ENCODE results near the gene RNF181.
A peak's percentile ranks its signal among the peaks of the same experiment; 100 is the strongest.

Gene RNF181

GRCh38 chr2:85549826-85550225, 45.7 kb upstream of the RNF181 start:
- no peak for TF ChIP-seq CTCF (IDR thresholded peaks at IDR 0.05; ENCODE audit: control insufficient read depth, extremely low read depth, insufficient read depth)
- no peak overlapping the region for H3K4me3 ChIP-seq (ENCODE audit: low read depth, low read length)
- no peak for DNase-seq (ENCODE audit: low read depth)

DNA sequence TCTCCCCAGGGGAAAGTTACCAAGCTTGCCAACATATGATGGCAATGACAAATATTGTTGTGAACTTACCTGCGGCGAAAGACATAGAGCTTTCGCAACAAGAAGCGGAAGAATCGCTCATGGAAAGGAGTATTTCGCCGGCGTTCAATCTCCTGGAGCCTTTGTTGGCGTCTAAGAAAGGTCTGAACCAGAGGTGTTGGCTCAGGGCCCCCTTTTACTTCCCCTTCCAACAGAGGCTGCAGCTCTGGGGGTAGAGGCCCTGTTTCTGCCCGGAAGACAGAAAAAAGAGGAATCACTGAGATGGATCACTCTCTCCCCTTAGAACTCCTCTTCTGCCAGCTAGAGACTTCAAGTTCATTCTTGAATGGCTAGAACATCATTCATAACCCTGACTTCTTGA, 45.1 kb upstream of the RNF181 start:
- no peak for DNase-seq (ENCODE audit: low read depth)
- no peak for TF ChIP-seq CTCF (IDR thresholded peaks at IDR 0.05; ENCODE audit: control insufficient read depth, extremely low read depth, insufficient read depth)
- no peak overlapping the region for H3K4me3 ChIP-seq (ENCODE audit: low read depth, low read length)

DNA sequence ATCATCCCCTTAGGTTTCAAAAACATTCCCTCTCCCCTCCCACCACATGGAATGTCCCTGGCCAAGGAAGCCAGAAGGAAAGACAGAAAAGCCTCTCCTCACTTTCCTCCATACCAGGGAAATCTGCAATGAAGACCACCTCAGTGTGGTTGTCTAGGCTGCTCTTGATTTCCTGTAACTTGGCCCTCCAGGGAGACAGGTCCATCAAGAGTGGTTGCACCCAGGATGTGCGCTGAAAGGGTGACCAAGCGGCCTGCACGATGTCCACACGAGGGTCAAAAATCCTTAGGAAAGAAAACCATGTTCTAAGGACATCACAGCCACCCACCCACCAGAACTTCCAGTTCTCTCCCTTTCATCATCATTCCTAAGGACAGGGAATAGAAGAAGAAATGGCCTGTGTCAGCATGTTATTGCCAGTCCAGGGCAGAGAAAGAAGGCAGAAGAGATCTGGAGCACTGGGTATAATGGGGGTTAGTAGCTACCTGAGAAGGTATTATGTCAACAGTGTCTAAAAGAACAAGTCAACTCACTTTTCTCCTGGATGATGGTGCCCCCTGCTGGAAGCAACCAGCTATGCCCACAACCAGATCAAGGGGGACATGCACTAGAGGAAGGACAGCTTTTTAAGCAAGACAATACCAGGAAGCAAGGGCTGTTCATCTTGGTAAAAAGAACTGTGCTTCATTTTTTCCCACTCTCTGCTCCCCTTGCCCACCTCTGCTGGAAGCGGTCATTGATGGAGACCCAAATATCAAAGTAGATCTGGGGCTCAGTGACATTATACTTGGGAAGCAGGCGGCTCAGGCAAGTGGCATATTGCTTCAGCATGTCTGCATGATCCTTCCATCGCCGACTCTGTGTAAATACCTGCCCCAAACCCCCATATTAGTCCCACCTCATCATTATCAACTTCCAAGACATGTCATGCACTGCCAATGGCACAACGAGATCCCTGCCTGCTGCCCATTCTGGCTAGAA, 43.6 kb upstream of the RNF181 start:
- DNase-seq (ENCODE audit: low read depth), result no peak
- TF ChIP-seq CTCF (IDR thresholded peaks at IDR 0.05; ENCODE audit: control insufficient read depth, extremely low read depth, insufficient read depth), result peak; percentile 90

GRCh38 chr2:85553184-85553583, 42.4 kb upstream of the RNF181 start:
- DNase-seq (ENCODE audit: low read depth), result no peak
- TF ChIP-seq CTCF (IDR thresholded peaks at IDR 0.05; ENCODE audit: control insufficient read depth, extremely low read depth, insufficient read depth), result no peak
- H3K4me3 ChIP-seq (ENCODE audit: low read depth, low read length), result no peak overlapping the region

More for the DNA sequence above, 43.6 kb upstream of the RNF181 start:
- H3K4me3 ChIP-seq (ENCODE audit: low read depth, low read length), result no peak overlapping the region

DNA sequence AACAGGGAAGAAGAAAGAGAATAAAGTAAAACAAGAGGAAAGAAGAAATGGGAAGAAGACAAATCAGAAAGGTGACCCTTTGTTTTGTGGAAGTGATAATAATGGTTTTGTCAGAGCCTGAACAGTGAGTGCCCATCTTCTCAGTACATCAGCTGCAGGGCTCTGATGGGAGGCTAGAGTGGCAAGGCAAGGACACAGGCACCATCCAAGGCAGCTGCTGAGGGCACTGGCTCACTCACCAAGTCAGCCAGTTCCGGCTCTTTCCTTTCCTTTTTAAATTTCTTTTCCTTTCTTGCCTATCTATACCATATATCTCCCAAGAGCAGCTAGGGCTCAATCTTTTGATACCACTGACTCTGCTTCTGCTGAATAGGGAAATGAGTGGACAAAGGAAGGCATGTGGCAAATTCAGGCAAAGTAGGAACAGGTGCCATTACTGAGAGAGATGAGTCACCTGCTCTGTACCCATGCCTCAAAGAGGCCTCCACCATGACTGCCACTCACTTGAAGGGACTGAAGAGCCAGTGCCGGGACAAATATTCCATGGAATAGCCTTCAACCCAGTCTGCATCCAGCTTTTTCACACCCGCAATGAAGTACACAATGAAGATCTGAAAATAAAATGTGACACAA, 40.4 kb upstream of the RNF181 start:
- H3K4me3 ChIP-seq (ENCODE audit: low read depth, low read length), result no peak overlapping the region
- TF ChIP-seq CTCF (IDR thresholded peaks at IDR 0.05; ENCODE audit: control insufficient read depth, extremely low read depth, insufficient read depth), result no peak
- DNase-seq (ENCODE audit: low read depth), result no peak

DNA sequence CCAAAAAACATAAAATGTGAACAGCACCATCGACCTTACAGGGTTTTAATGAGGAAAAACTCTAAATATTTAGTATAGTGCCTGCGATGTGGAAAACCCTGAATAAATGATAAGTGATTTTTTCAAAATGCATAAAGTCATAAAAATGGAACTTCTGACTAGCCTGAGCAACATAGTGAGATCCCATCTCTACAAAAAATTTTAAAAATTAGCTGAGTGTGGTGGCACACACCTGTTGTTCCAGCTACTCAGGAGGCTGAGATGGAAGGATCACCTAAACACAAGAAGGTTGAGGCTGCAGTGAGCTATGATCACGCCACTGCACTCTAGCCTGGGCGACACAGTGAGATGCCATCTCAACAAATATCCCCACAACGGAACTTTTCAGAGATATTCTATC, 38.4 kb upstream of the RNF181 start:
- no peak for TF ChIP-seq CTCF (IDR thresholded peaks at IDR 0.05; ENCODE audit: control insufficient read depth, extremely low read depth, insufficient read depth)
- DNase-seq (ENCODE audit: low read depth), result no peak

More for the DNA sequence above, 38.4 kb upstream of the RNF181 start:
- no peak overlapping the region for H3K4me3 ChIP-seq (ENCODE audit: low read depth, low read length)
